Uterus (tissue), 4 donors: Measurements from ENCODE around the gene PCBP2. TPM values are rescaled to one million over a fixed set of nuclear protein-coding genes. Genes with fewer than 3 reads are reported as not detected.
"Not testable (repeated sequence)": the region's sequence is repeated elsewhere in the genome, so short reads cannot be mapped to it uniquely, and the experiment has no call there.

Source experiments
- DNase-seq, 2 donors: peaks; one replicate each; pipeline ENCODE4 v3.0.0-alpha.2; 2019 to 2020
- H3K27ac ChIP-seq, 2 donors: fragments of 200-600 bp; sonication (generic); 1 replicate in 1 of 2; 2 replicates in 1 of 2; pipeline ENCODE4 v1.5.1; 2016 to 2018
- H3K27me3 ChIP-seq, 2 donors: fragments of 200-600 bp; sonication (generic); one replicate each; pipeline ENCODE4 v1.5.1; 2018 to 2019; ENCODE audit warnings: control low read depth in 1 of 2
- H3K36me3 ChIP-seq, 2 donors: fragments of 200-600 bp; sonication (generic); one replicate each; pipeline ENCODE4 v1.5.1; 2019; ENCODE audit warnings: control low read depth in 1 of 2
- H3K4me1 ChIP-seq, 2 donors: fragments of 200-600 bp; sonication (generic); one replicate each; pipeline ENCODE4 v1.5.1; 2018 to 2019; ENCODE audit warnings: control low read depth in 1 of 2
- H3K4me3 ChIP-seq, 2 donors: fragments of 200-600 bp; sonication (generic); 1 replicate in 1 of 2; 2 replicates in 1 of 2; pipeline ENCODE4 v1.5.1; 2018 to 2019; ENCODE audit warnings: mild to moderate bottlenecking in 1 of 2
- H3K9me3 ChIP-seq, 2 donors: fragments of 200-600 bp; sonication (generic); one replicate each; pipeline ENCODE4 v1.5.1; 2019; ENCODE audit warnings: control low read depth in 1 of 2
- CTCF ChIP-seq, 4 experiments: fragments of 200-600 bp in 2 of 4; fragments of 450-650 bp in 2 of 4; sonication (generic) in 2 of 4; IDR thresholded peaks; one replicate each; pipeline ENCODE4 v1.5.1; 2016 to 2019; ENCODE audit warnings: antibody characterized with exemption in 4 of 4, mild to moderate bottlenecking in 2 of 4, moderate library complexity in 1 of 4
- POLR2A ChIP-seq, 2 donors: fragments of 450-650 bp; IDR thresholded peaks; one replicate each; pipeline ENCODE4 v1.6.1; 2016; ENCODE audit warnings: antibody characterized with exemption in 2 of 2, mild to moderate bottlenecking in 1 of 2, moderate library complexity in 1 of 2
- intact Hi-C: fragments of 100-400 bp; cut with DNase I; formaldehyde crosslinking; loops from one replicate; pipeline ENCODE4 v1.15.1; 2023; ENCODE audit warnings: low total_unique reads
- total RNA-seq, 4 donors: library from RNA; depleted of rRNA in 3 of 4; stranded (reverse); fragments of >200 nt in 3 of 4; gene quantifications; one replicate each; pipeline versions ENCODE4 v1.1.0 to v1.2.4, GENCODE V29; 2014 to 2023
- donor health status: DM: yes; HTN: yes; CAD: no.

Gene PCBP2
- total RNA-seq, 4 donors from 2014 or later, result 364 to 929 (median 383) TPM

GRCh38 chr12:53428741-53429140 lies 23.2 kb upstream of the PCBP2 start:
- DNase-seq, result no peak
- Histone ChIP-seq H3K27me3 (no peaks in the 10 kb centered on the region), H3K9me3 (no peaks in the 10 kb centered on the region), H3K4me1 (no peaks in the 10 kb centered on the region), H3K27ac (no peak overlapping the region), H3K4me3 (no peak overlapping the region), H3K36me3 (no peaks in the 10 kb centered on the region)
- intact Hi-C loops, result no loop called here
- TF ChIP-seq POLR2A (IDR thresholded peaks at IDR 0.05) (no peak), CTCF (IDR thresholded peaks at IDR 0.05) (no peak)

- no peaks in the 10 kb centered on the region for H3K4me1 ChIP-seq
- H3K36me3 ChIP-seq, result no peaks in the 10 kb centered on the region
- H3K9me3 ChIP-seq, result no peaks in the 10 kb centered on the region
- intact Hi-C loops, result no loop called here
- DNase-seq, result no peak
- H3K27me3 ChIP-seq, result no peaks in the 10 kb centered on the region
- no peak overlapping the region for H3K4me3 ChIP-seq
- H3K27ac ChIP-seq, result no peak overlapping the region
- no peak for TF ChIP-seq CTCF (IDR thresholded peaks at IDR 0.05)
- TF ChIP-seq POLR2A (IDR thresholded peaks at IDR 0.05), result no peak
Observed at GRCh38 chr12:53430116-53430515, 21.8 kb upstream of the PCBP2 start.

GRCh38 chr12:53431187-53431586 lies 20.7 kb upstream of the PCBP2 start:
- Histone ChIP-seq H3K9me3 (no peaks in the 10 kb centered on the region), H3K27me3 (no peaks in the 10 kb centered on the region), H3K4me1 (no peaks in the 10 kb centered on the region), H3K36me3 (no peaks in the 10 kb centered on the region), H3K27ac (no peak overlapping the region), H3K4me3 (no peak overlapping the region)
- DNase-seq, result no peak
- TF ChIP-seq CTCF (IDR thresholded peaks at IDR 0.05) (no peak), POLR2A (IDR thresholded peaks at IDR 0.05) (no peak)
- intact Hi-C loops, result no loop called here

- intact Hi-C loops, H3K27me3 ChIP-seq, H3K27ac ChIP-seq, H3K36me3 ChIP-seq, H3K4me3 ChIP-seq, H3K4me1 ChIP-seq, H3K9me3 ChIP-seq, DNase-seq: not testable (repeated sequence)
Observed at GRCh38 chr12:53435326-53435725, 16.6 kb upstream of the PCBP2 start.

- intact Hi-C loops, result not testable (repeated sequence)
Observed at GRCh38 chr12:53439582-53439981, 12.3 kb upstream of the PCBP2 start.

GRCh38 chr12:53441040-53441833 lies 10.7 kb upstream of the PCBP2 start, which contains the start of gene PRR13:
PRR13 (plus strand) TSS chr12:53441734; CDS start chr12:53442715, 981 bp downstream.
- H3K27me3 ChIP-seq, result no peaks in the 10 kb centered on the region
- DNase-seq, result peak; percentile 98 to 100
- H3K4me3 ChIP-seq, result peak within 1 kb of the TSS; percentile 53 to 69
- H3K9me3 ChIP-seq, result no peaks in the 10 kb centered on the region
- H3K27ac ChIP-seq, result peak within 1 kb of the TSS; percentile 91 to 96
- TF ChIP-seq CTCF (IDR thresholded peaks at IDR 0.05) (peak in 1 of 4 experiments; percentile 3), POLR2A (IDR thresholded peaks at IDR 0.05) (peak; percentile 87 to 92)
- H3K4me1 ChIP-seq, result peaks cover 0 to 6% of the 10 kb centered on the region in 2 donors
- intact Hi-C loops, result no loop called here
- H3K36me3 ChIP-seq, result no peaks in the 10 kb centered on the region

More at GRCh38 chr12:53439582-53439981, 12.3 kb upstream of the PCBP2 start:
- H3K36me3 ChIP-seq, H3K4me3 ChIP-seq, H3K4me1 ChIP-seq, DNase-seq, H3K27ac ChIP-seq, H3K9me3 ChIP-seq, H3K27me3 ChIP-seq: not testable (repeated sequence)
